ENCODE results near the gene MGMT.

- TF ChIP-seq, protein P1, sequence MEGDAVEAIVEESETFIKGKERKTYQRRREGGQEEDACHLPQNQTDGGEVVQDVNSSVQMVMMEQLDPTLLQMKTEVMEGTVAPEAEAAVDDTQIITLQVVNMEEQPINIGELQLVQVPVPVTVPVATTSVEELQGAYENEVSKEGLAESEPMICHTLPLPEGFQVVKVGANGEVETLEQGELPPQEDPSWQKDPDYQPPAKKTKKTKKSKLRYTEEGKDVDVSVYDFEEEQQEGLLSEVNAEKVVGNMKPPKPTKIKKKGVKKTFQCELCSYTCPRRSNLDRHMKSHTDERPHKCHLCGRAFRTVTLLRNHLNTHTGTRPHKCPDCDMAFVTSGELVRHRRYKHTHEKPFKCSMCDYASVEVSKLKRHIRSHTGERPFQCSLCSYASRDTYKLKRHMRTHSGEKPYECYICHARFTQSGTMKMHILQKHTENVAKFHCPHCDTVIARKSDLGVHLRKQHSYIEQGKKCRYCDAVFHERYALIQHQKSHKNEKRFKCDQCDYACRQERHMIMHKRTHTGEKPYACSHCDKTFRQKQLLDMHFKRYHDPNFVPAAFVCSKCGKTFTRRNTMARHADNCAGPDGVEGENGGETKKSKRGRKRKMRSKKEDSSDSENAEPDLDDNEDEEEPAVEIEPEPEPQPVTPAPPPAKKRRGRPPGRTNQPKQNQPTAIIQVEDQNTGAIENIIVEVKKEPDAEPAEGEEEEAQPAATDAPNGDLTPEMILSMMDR (IDR thresholded peaks at IDR 0.05): no peak
- TF ChIP-seq POLR2A (IDR thresholded peaks at IDR 0.05): no peak
Measured at GRCh38 chr10:129500617-129501339, 33.7 kb downstream of the MGMT start.
